Hepatocyte (in vitro differentiated cells): ENCODE results near the gene IGF1. TPM values are rescaled to one million over a fixed set of nuclear protein-coding genes. Genes with fewer than 3 reads are reported as not detected.
A peak's percentile ranks its signal among the peaks of the same experiment; 100 is the strongest.

ENCODE experiments used
- DNase-seq: peaks from one replicate; pipeline ENCODE4 v3.0.0-alpha.2; 2016; ENCODE audit warnings: low spot score
- H2AFZ ChIP-seq: fragments of 200-600 bp; sonication (generic); 2 replicates; pipeline ENCODE4 v1.6.0; 2016; ENCODE audit warnings: antibody characterized with exemption, mild to moderate bottlenecking
- H3K27ac ChIP-seq: fragments of 200-600 bp; sonication (generic); 2 replicates; pipeline ENCODE4 v1.5.1; 2016; ENCODE audit warnings: mild to moderate bottlenecking
- H3K27me3 ChIP-seq: fragments of 200-600 bp; sonication (generic); 2 replicates; pipeline ENCODE4 v1.6.1; 2016
- H3K36me3 ChIP-seq: fragments of 200-600 bp; sonication (generic); replicated peaks from 2 replicates; pipeline ENCODE4 v1.5.1; 2016; ENCODE audit warnings: low read depth; ENCODE audit not compliant: insufficient read depth
- H3K4me1 ChIP-seq: fragments of 200-600 bp; sonication (generic); 2 replicates; pipeline ENCODE4 v1.5.1; 2016; ENCODE audit warnings: mild to moderate bottlenecking, moderate library complexity; ENCODE audit not compliant: insufficient read depth
- H3K4me2 ChIP-seq: fragments of 200-600 bp; sonication (generic); 2 replicates; pipeline ENCODE4 v1.6.0; 2016
- H3K4me3 ChIP-seq: fragments of 200-600 bp; sonication (generic); 2 replicates; pipeline ENCODE4 v1.5.1; 2016; ENCODE audit warnings: mild to moderate bottlenecking
- H3K79me2 ChIP-seq: fragments of 200-600 bp; sonication (generic); 2 replicates; pipeline ENCODE4 v1.6.0; 2017; ENCODE audit warnings: mild to moderate bottlenecking
- H3K9me2 ChIP-seq: fragments of 200-600 bp; sonication (generic); replicated peaks from 2 replicates; pipeline ENCODE4 v1.6.0; 2017; ENCODE audit warnings: mild to moderate bottlenecking; ENCODE audit not compliant: insufficient read depth
- H3K9me3 ChIP-seq: fragments of 200-600 bp; sonication (generic); 2 replicates; pipeline ENCODE4 v1.5.1; 2016; ENCODE audit warnings: low read depth, mild to moderate bottlenecking
- H4K20me1 ChIP-seq: fragments of 200-600 bp; sonication (generic); 2 replicates; pipeline ENCODE4 v1.6.0; 2016; ENCODE audit warnings: mild to moderate bottlenecking; ENCODE audit not compliant: insufficient read depth, poor library complexity, severe bottlenecking
- CTCF ChIP-seq: fragments of 200-600 bp; sonication (generic); IDR thresholded peaks from 2 replicates; pipeline ENCODE4 v1.5.1; 2016; ENCODE audit warnings: antibody characterized with exemption, mild to moderate bottlenecking; ENCODE audit not compliant: poor library complexity
- EZH2 ChIP-seq: fragments of 200-600 bp; sonication (generic); IDR thresholded peaks from 2 replicates; pipeline ENCODE4 v1.6.1; 2016; ENCODE audit warnings: antibody characterized with exemption, mild to moderate bottlenecking, borderline replicate concordance
- EZH2phosphoT487 ChIP-seq: fragments of 200-600 bp; sonication (generic); IDR thresholded peaks from one replicate; pipeline ENCODE4 v1.6.1; 2018; ENCODE audit warnings: antibody characterized with exemption, mild to moderate bottlenecking, low read depth, moderate library complexity; ENCODE audit not compliant: unreplicated experiment, severe bottlenecking
- WGBS: methylation state at CpG from one replicate; pipeline ENCODE4 v1.1.6; 2016; ENCODE audit warnings: low lambda C conversion rate; ENCODE audit errors: missing lambda C conversion rate; 5-methylcytosine and 5-hydroxymethylcytosine counted together
- polyA plus RNA-seq: library from polyadenylated mRNA; unstranded; fragments of >200 nt; fragmentation: Nextera tagmentation; extraction: Ambion mirVana; gene quantifications from 2 replicates; pipeline ENCODE4 v1.2.1, GENCODE V29; 2016
- total RNA-seq: library from RNA; depleted of rRNA; stranded (reverse); fragments of >200 nt; gene quantifications from 2 replicates; pipeline ENCODE4 v1.2.3, GENCODE V29; 2014

IGF1 gene
- total and polyA plus RNA-seq, 2 experiments from 2014 or later = 10.0 to 12.0 TPM

GRCh38 chr12:102462386-102462785 lies 18.0 kb downstream of the IGF1 start:
- no peak overlapping the region for H3K4me3 ChIP-seq
- no peaks in the 10 kb centered on the region for H3K27me3 ChIP-seq
- no peaks in the 10 kb centered on the region for H3K36me3 ChIP-seq
- H3K4me2 ChIP-seq = no peak overlapping the region
- H3K9me2 ChIP-seq = no peaks in the 10 kb centered on the region
- no peak overlapping the region for H3K27ac ChIP-seq
- H4K20me1 ChIP-seq = no peaks in the 10 kb centered on the region
- TF ChIP-seq CTCF = no peak
- 94% methylated on average over 1 of the region's 1 CpG for WGBS
- no peaks in the 10 kb centered on the region for H3K9me3 ChIP-seq
- H3K4me1 ChIP-seq = peaks cover 4% of the 10 kb centered on the region
- no peak overlapping the region for H2AFZ ChIP-seq
- H3K79me2 ChIP-seq = no peaks in the 10 kb centered on the region
- no peak for DNase-seq

DNA sequence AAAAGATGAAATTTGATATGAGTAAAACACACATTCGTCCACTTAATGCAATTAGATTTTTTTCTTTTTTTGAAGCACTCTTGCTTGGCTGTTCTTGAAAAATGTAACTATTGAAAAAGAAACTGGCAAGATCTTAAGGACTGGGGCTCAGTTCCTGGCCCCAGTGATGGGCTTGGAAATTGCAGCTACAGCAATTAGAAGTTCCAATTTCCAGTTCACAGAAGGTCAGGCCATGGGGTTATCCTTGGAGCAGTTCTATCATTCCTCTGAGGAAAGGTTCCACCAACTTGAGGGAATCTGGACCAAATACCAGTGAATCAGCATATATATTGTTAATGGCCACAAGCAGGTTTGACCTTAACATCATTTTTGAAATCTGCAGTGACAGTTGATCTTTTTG lies 18.9 kb downstream of the IGF1 start:
- no peak for DNase-seq
- 78% methylated on average over 1 of the region's 1 CpG for WGBS
- Histone ChIP-seq H3K9me2 (no peaks in the 10 kb centered on the region), H3K36me3 (no peaks in the 10 kb centered on the region), H3K4me3 (no peak overlapping the region), H3K4me1 (peaks cover 4% of the 10 kb centered on the region), H4K20me1 (no peaks in the 10 kb centered on the region), H2AFZ (no peak overlapping the region), H3K27ac (no peak overlapping the region), H3K27me3 (no peaks in the 10 kb centered on the region), H3K9me3 (no peaks in the 10 kb centered on the region), H3K4me2 (no peak overlapping the region), H3K79me2 (no peaks in the 10 kb centered on the region)
- no peak for TF ChIP-seq EZH2phosphoT487
- TF ChIP-seq EZH2 = no peak
- TF ChIP-seq CTCF = no peak

DNA sequence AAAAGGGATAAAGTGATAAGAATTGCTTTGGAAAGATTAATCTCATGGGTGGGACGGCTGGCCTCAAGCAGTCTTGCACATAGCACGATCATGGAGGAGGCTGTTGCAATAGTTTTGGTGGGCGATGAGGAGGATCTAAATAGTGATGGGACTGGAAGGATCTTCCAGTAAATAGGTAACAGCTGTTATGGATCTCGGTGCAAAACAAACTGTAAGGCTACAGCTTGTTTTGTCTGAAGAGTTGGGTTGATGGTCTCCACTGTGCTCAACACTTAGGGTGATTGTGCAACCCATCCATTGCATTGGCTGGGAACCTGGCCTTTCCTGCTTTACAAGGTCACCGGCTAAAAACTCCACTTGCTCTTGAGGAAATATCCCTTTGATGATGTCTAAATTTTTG lies 21.0 kb downstream of the IGF1 start:
- Histone ChIP-seq H3K27me3 (no peaks in the 10 kb centered on the region), H3K9me2 (no peaks in the 10 kb centered on the region), H4K20me1 (no peaks in the 10 kb centered on the region), H3K9me3 (no peaks in the 10 kb centered on the region), H3K79me2 (no peaks in the 10 kb centered on the region), H3K4me1 (peaks cover 4% of the 10 kb centered on the region), H3K27ac (peak overlapping the region; percentile 28), H3K36me3 (no peaks in the 10 kb centered on the region), H3K4me2 (no peak overlapping the region), H2AFZ (no peak overlapping the region), H3K4me3 (no peak overlapping the region)
- no peak for DNase-seq
- no peak for TF ChIP-seq EZH2phosphoT487
- no peak for TF ChIP-seq EZH2
- no peak for TF ChIP-seq CTCF
- WGBS = 64% methylated on average over 5 of the region's 5 CpGs
